Stimulated activated CD8-positive, alpha-beta memory T cell treated with anti-CD3 and anti-CD28 coated beads, Interleukin-7, amount 100 ng/mL, for 24 hours (primary cell): ENCODE measurements around the gene NPPA.
A peak's percentile ranks its signal among the peaks of the same experiment; 100 is the strongest.
"Not testable (repeated sequence)": the region's sequence is repeated elsewhere in the genome, so short reads cannot be mapped to it uniquely, and the experiment has no call there.

Source experiments
- DNase-seq: peaks from one replicate; pipeline ENCODE4 v3.0.0-alpha.2; 2020; ENCODE audit warnings: low read depth

NPPA gene

DNA sequence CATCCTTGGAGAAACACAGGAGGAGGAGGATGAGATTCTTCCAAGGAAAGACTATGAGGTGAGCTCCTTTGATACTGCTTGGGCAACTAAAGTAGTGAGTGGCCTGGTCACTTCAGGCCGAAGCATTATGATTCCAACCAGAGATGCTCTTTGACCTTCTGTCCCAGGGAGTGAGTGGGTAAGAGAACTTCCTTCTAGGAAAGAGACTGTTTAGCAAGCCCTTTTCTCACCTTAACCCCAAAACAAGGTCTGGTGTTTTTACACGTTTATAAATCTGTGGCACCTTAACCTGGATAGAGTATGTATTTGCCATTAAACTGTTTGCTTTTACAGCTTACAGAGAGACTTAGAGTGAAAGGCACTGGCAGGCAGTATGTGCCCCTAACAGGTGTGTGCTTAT, 40.5 kb downstream of the NPPA start:
- no peak for DNase-seq

DNA sequence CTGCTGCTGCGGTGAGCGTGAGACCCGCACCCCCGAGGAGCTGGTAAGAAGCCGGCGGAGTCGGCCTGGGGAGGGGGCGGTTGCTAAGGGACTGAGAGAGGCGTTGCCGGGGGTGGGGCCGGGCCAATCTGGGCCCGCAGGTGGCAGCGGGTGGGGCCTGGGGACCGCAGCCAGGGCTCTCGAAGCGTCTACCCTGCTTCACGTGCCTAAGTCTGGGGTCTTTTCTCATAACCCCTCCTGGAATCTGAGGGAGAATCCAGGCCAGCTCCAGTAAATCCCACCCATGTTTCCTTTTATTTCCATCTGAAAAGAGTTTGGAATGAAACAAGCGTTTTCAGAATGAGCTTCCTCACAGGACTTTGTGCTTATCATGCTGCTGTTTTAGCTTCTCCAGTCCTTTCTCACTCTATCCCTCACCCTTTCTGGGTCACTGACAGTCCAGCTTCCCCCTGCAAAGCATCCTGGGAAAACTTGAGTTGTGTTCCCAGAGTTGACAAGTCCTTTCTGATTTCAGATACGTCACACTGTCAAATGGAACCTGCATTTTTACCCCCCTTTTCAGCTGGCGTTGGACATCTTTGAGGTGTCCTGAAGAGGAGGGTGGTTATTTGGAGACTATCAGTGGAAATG, 41.2 kb downstream of the NPPA start:
- no peak for DNase-seq

- peak; percentile 96 for DNase-seq
Observed at GRCh38 chr1:11805422-11806306, 41.9 kb downstream of the NPPA start, which contains the start of the genes CLCN6 and MTHFR. Gene CLCN6 (plus strand): TSS chr1:11806191. CDS start chr1:11806263, 72 bp downstream. Gene MTHFR (minus strand): TSS chr1:11805964. CDS start chr1:11803116, 2,848 bp downstream.

DNA sequence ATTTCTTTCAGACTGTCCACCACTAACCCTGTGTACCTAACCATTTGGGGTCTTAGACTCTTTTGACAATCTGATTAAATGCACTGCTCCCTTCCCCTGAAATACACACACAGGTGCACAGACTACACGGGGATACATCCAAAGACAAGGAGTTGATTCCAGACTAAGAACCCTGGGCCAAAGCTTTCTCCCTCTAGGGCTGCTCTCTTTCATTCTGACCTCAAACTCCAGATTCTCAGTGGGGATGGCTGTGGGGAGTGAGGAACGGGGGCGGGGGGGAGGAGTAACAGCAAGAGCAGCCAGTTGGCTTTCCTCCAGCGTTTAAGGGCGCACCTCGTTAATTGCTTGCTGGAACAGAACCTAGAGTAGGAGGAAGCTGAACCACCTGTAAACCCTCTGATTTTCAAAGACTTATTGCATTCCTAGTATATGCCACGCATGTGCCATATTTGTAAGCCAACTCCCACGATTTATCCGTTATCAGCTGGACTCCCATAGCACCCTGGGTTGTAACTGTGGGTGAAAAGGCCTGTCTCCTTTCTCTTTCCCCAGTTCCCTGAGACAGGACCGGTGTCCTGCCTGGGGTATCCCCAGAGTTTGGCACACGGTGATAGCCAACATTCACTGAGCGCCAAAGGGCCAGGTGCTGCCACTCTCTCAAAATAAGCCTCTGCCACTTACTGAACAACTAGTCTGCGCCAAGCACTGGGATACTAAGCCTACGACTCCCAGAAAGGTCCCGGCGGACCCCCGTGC, 42.7 kb downstream of the NPPA start:
- DNase-seq, result no peak

DNA sequence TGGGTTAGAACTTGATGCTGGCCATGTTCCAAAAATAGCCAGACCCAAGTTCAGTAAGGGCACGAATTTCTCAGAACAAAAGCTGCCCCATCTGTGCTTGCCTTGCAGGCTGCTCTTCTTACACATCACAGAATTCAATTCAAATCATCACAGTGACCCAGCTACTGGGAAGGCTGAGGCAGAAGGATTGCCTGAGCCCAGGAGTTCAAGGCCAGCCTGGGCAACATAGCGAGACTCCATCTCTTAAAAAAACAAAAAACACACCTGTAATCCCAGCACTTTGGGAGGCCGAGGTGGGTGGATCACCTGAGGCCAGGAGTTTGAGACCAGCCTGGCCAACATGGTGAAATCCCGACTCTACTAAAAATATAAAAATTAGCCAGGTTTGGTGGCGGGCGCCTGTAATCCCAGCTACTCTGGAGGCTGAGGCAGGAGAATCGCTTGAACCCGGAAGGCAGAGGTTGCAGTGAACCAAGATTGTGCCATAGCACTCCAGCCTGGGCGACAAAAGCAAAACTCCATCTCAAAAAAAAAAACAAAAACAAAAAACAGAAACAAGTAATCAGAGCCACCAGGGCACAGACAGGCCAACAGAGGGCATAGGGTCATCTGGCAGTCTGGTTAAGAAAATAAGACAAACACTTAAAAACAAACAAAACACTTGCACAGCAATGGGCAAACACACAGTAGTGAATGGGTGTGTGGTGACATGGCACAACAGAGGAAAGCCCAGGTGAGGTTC, 43.5 kb downstream of the NPPA start:
- not testable (repeated sequence) for DNase-seq

DNA sequence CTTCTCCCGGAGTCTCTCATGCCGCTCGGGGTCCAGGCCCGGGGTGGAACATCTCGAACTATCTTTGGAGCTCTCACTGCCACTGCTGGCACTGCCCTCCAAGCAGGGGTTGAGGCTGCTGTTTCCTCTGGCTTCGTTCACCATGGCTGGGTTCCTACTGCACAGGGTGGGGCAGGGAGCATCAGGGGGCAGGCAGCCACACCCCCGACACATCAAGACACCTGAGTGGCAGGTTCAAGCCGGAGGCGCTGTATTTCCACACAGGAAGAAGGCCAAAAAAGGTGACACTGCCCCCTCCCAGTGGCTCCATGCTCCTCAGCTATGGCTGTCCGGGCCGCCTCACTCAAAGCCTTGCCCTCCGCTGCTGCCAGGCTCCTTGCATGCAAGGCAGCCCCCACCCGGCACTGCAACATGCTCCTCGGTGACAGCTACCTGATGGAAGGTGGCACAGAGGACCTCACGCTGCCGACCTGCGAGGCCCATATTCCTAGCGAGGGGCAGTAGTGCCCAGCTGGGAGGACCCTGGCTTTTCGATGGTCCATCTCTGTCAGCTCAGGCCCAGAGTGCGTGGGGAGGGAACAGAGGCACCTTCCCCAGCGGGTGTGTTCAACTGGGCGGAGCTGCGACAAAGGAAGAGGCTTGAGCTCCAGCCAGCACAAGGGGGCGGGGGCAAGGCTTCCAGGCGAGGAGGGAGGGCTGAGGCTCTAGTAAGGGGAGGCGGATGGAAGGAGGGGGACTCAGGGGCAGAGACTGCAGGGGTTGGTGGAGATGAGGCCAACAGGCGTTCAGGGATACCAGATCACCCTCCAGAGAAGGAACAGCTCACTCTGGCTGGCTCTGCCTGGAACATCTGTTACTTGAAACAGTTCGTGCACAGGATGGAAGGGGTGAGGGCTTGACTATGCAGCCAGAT, 44.4 kb downstream of the NPPA start:
- peak; percentile 41 for DNase-seq

DNA sequence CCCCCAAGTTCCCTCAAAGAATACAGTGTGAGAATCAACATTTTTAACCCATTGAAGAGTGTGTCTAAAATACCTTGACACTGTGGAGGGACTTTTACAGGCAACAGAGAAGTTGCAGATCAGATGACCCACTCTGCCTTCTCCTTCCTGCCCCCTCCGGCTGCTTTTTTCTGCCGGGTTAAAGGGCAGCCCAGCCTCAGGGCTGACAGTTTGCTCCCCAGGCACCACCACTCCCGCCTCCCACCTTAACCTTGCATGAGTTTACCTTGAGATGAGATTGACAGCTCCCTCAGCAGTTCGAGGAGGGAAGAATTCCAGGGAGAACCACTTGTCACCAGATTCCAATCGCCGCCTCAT, 45.0 kb downstream of the NPPA start:
- DNase-seq, result no peak

GRCh38 chr1:11800756-11801433, 46.7 kb downstream of the NPPA start:
- no peak for DNase-seq

DNA sequence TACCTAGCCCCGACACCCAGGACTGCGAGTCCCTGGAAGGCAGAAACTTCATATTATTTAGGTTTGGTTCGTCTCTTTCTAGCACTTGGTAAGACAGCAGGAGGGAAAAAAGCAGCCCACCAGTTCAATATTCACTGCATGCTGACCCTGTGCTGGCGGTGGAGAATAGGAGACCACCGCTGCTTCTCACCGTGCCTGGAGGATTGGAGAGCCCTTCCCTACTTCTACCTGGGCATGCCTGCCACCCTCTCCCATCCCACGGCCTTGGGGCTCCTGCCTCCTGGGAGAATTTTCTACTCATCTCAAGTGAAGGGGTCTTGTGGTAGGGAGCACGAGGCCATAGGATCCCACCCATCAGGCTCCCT, 47.2 kb downstream of the NPPA start:
- DNase-seq, result no peak

DNA sequence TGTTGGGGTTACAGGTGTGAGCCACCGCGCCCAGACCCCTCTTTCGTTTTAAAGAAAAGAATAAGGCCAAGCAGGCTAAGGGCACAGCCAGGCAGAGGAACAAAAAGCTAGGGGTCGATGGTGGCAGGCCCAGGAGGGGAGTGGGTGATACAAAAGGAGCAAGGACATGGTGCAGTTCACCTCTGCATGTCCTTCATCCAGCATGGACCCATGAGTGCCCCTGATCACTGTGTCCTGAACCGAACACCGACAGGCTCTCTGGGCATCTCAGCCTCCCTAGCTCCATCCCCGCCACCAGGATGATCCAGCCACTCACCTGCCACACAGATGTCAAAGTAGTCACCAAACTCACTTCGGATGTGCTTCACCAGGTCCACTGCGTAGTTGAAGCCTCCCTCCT, 47.7 kb downstream of the NPPA start:
- no peak for DNase-seq

DNA sequence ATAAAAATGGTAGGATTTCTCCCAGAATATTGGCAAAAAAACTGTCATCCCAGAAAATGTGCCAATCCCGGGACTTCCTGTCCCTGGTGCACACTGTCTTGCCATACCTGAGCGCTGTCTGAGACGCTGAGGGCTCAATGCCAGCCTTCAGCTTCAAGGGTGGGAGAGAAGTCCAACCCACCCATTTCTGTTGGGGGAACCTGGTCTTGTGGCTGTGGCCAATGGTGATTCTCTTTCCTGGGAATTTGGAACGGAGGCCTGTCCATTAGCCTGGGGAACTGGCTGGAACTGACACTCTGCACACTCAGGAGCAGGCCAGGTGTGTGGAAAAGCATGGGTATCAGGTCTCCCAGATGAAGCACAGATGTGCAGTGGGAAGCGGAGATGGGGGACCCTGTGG, 48.5 kb downstream of the NPPA start:
- no peak for DNase-seq

DNA sequence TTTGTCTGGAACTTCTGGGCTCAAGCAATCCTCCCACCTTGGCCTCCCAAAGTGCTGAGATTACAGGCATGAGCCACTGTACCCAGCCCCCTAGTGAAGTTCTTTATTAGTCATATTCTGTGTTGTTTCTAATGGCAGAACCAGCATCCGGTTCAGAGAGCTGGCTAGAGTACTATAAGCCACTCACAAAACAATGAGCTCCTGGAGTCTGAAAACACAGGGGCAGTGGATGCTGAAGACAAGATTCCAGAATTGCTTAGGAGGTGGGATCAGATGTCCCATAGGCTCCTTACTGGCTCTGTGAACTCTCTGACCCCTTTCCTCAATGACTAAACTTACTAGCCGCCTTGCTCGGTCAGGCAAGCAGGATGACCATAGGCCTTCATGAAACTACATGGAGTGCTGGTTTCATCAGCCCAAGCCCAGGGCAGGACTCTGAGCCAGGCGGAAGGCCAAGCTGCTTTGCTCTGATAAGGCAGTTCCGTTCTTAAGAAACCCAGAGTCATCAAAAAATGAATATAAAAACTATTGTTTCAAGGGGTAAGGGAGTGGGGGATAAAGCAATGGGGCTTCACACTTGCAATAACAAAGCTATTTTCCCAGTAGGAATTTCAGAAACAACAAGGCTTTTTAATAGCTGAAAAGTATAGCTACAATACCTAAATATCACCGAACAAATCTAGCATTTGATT, 49.9 kb downstream of the NPPA start:
- DNase-seq, result no peak

DNA sequence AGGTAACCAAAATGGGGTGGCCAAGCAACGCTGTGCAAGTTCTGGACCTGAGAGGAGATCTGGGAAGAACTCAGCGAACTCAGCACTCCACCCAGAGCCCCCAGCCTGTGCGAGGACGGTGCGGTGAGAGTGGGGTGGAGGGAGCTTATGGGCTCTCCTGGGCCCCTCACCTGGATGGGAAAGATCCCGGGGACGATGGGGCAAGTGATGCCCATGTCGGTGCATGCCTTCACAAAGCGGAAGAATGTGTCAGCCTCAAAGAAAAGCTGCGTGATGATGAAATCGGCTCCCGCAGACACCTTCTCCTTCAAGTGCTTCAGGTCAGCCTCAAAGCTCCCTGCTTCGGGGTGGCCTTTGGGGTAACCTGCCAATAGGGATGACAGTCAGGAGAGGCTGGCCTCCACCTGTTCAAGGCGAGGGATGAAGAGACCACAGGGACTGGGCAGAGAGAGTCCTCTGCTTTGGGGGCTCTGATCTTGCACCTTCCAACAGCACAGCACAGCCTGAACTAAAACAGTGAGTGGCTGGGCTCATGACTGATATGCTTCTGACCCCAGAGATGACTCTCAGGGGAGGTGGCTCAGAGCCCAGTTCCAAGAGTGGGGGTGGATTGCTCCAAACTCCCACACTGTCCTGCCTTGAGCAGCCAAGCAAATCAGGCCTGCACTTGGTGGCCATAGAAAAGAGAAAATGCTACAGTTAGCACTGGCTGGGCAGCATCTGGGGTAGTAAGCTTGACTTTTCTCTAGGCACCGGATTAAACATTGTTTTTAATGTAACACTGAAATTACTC, 51.4 kb downstream of the NPPA start:
- no peak for DNase-seq
